ENCODE results near the gene FAS.

The FAS gene

DNA sequence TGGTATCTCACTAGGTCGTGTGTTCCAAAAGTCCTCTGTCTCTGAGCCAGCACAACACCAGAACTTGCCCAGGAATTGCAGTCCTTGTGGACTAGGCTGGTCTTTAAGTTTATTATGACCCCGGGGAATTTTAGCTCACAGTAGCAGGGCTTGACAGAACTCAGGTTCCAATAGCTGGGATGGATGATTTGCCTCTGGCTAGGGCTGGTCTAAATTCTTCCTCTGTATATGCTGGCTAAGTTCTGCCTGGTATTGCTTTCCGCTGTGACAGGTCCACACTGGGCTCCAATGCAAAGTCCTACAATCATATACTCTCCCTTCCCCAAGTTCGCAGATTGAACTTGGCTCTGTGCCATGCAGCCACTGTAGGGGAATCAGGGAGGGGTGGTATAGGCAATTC is 52.5 kb downstream of the FAS start:
- Histone ChIP-seq H3K9me2 (replicated peaks; ENCODE audit: low read depth, low read length) (no peaks in the 10 kb centered on the region), H3K79me2 (ENCODE audit: insufficient read depth, low read length) (no peaks in the 10 kb centered on the region), H3K27me3 (ENCODE audit: insufficient read depth, low read length, poor library complexity, severe bottlenecking) (no peaks in the 10 kb centered on the region), H4K20me1 (ENCODE audit: insufficient read depth, low read length, poor library complexity, severe bottlenecking) (no peaks in the 10 kb centered on the region), H3K9ac (ENCODE audit: low read depth, low read length, poor library complexity, severe bottlenecking) (no peak overlapping the region), H3K4me2 (ENCODE audit: low read depth, low read length, poor library complexity, severe bottlenecking) (no peak overlapping the region), H3K9me3 (ENCODE audit: insufficient read depth, low read depth, low read length) (no peaks in the 10 kb centered on the region), H3K36me3 (ENCODE audit: insufficient read depth, low read length) (no peaks in the 10 kb centered on the region), H3F3A (ENCODE audit: low read depth) (no peaks in the 10 kb centered on the region), H2AFZ (ENCODE audit: low read length) (no peak overlapping the region), H3K4me3 (ENCODE audit: low read length, poor library complexity, severe bottlenecking) (no peak overlapping the region), H3K4me1 (ENCODE audit: insufficient read depth, low read length, poor library complexity, severe bottlenecking) (no peaks in the 10 kb centered on the region)
- no peak for TF ChIP-seq EZH2phosphoT487 (IDR thresholded peaks at IDR 0.05; ENCODE audit: borderline replicate concordance)
- TF ChIP-seq, protein P1, sequence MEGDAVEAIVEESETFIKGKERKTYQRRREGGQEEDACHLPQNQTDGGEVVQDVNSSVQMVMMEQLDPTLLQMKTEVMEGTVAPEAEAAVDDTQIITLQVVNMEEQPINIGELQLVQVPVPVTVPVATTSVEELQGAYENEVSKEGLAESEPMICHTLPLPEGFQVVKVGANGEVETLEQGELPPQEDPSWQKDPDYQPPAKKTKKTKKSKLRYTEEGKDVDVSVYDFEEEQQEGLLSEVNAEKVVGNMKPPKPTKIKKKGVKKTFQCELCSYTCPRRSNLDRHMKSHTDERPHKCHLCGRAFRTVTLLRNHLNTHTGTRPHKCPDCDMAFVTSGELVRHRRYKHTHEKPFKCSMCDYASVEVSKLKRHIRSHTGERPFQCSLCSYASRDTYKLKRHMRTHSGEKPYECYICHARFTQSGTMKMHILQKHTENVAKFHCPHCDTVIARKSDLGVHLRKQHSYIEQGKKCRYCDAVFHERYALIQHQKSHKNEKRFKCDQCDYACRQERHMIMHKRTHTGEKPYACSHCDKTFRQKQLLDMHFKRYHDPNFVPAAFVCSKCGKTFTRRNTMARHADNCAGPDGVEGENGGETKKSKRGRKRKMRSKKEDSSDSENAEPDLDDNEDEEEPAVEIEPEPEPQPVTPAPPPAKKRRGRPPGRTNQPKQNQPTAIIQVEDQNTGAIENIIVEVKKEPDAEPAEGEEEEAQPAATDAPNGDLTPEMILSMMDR (conservative IDR thresholded peaks at IDR 0.05; ENCODE audit: low read length), result no peak

DNA sequence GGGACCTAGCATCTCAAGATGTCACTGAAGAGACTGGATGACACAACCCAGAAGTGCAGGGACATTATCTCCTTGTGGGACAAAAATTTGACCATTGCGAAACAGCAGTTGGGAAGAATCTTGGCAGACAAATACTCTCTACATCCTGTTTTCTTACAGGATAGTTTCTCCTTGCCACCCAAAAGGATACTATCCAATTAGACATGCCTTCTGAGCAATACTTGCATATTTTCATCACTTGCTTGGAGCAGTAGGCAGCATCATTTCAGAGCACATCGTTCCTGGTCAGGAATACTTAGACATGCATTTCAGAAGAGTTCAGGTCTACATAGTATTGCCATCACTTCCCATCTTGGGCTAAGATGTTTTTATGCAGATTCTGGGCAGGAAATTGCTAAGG is 56.8 kb downstream of the FAS start:
- H3K9ac ChIP-seq (ENCODE audit: low read depth, low read length, poor library complexity, severe bottlenecking), result no peak overlapping the region
- H3K9me2 ChIP-seq (replicated peaks; ENCODE audit: low read depth, low read length), result no peaks in the 10 kb centered on the region
- H3K9me3 ChIP-seq (ENCODE audit: insufficient read depth, low read depth, low read length), result no peaks in the 10 kb centered on the region
- no peak for TF ChIP-seq EZH2phosphoT487 (IDR thresholded peaks at IDR 0.05; ENCODE audit: borderline replicate concordance)
- TF ChIP-seq, protein P1 (conservative IDR thresholded peaks at IDR 0.05; ENCODE audit: low read length), result no peak
- no peak overlapping the region for H3K4me2 ChIP-seq (ENCODE audit: low read depth, low read length, poor library complexity, severe bottlenecking)
- no peak overlapping the region for H2AFZ ChIP-seq (ENCODE audit: low read length)
- no peaks in the 10 kb centered on the region for H3K36me3 ChIP-seq (ENCODE audit: insufficient read depth, low read length)
- H3K79me2 ChIP-seq (ENCODE audit: insufficient read depth, low read length), result no peaks in the 10 kb centered on the region
- H3K4me3 ChIP-seq (ENCODE audit: low read length, poor library complexity, severe bottlenecking), result no peak overlapping the region
- no peaks in the 10 kb centered on the region for H3F3A ChIP-seq (ENCODE audit: low read depth)
- no peaks in the 10 kb centered on the region for H4K20me1 ChIP-seq (ENCODE audit: insufficient read depth, low read length, poor library complexity, severe bottlenecking)
- no peaks in the 10 kb centered on the region for H3K27me3 ChIP-seq (ENCODE audit: insufficient read depth, low read length, poor library complexity, severe bottlenecking)
- H3K4me1 ChIP-seq (ENCODE audit: insufficient read depth, low read length, poor library complexity, severe bottlenecking), result no peaks in the 10 kb centered on the region

DNA sequence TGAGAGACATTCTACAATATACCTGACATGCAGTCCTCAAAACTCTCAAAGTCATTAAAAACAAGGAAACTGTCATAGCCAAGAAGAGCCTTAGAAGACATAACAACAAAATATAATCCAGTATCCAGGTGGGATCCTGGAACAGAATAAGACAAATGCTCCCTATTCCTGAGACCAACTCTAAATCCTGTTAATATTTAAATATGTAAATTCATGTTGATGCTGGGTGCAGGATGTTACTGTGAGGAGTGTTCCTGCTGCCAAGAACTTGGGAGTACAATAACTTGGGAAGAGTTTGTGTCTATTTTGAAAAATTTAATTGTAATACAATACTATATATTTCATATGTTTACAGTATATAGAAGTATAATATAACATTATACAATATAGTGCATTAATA is 61.0 kb downstream of the FAS start:
- no peak overlapping the region for H3K4me2 ChIP-seq (ENCODE audit: low read depth, low read length, poor library complexity, severe bottlenecking)
- no peaks in the 10 kb centered on the region for H3F3A ChIP-seq (ENCODE audit: low read depth)
- no peak overlapping the region for H3K9ac ChIP-seq (ENCODE audit: low read depth, low read length, poor library complexity, severe bottlenecking)
- TF ChIP-seq, protein P1 (conservative IDR thresholded peaks at IDR 0.05; ENCODE audit: low read length), result no peak
- TF ChIP-seq EZH2phosphoT487 (IDR thresholded peaks at IDR 0.05; ENCODE audit: borderline replicate concordance), result no peak
- H3K9me3 ChIP-seq (ENCODE audit: insufficient read depth, low read depth, low read length), result no peaks in the 10 kb centered on the region
- H3K4me1 ChIP-seq (ENCODE audit: insufficient read depth, low read length, poor library complexity, severe bottlenecking), result no peaks in the 10 kb centered on the region
- no peaks in the 10 kb centered on the region for H3K27me3 ChIP-seq (ENCODE audit: insufficient read depth, low read length, poor library complexity, severe bottlenecking)
- no peaks in the 10 kb centered on the region for H3K9me2 ChIP-seq (replicated peaks; ENCODE audit: low read depth, low read length)
- H3K4me3 ChIP-seq (ENCODE audit: low read length, poor library complexity, severe bottlenecking), result no peak overlapping the region
- no peaks in the 10 kb centered on the region for H3K36me3 ChIP-seq (ENCODE audit: insufficient read depth, low read length)
- no peak overlapping the region for H2AFZ ChIP-seq (ENCODE audit: low read length)
- H4K20me1 ChIP-seq (ENCODE audit: insufficient read depth, low read length, poor library complexity, severe bottlenecking), result no peaks in the 10 kb centered on the region
- no peaks in the 10 kb centered on the region for H3K79me2 ChIP-seq (ENCODE audit: insufficient read depth, low read length)

Data from Loucy (cell line).